Gastrocnemius medialis (tissue), 4 donors: ENCODE measurements around the gene MAGEF1.

ENCODE experiments used
- CTCF ChIP-seq, 5 experiments: fragments of 450-650 bp in 3 of 5; fragments of 200-600 bp in 2 of 5; sonication (generic) in 2 of 5; IDR thresholded peaks in 4 of 5; conservative IDR thresholded peaks in 1 of 5; 1 replicate in 4 of 5; 2 replicates in 1 of 5; pipeline ENCODE4 v1.5.1; 2016 to 2019; ENCODE audit warnings: antibody characterized with exemption in 5 of 5, mild to moderate bottlenecking in 3 of 5, moderate library complexity in 3 of 5
- POLR2A ChIP-seq, 2 donors: fragments of 450-650 bp; IDR thresholded peaks; one replicate each; pipeline ENCODE4 v1.6.1; 2017; ENCODE audit warnings: antibody characterized with exemption in 2 of 2, mild to moderate bottlenecking in 2 of 2, moderate library complexity in 2 of 2

DNA sequence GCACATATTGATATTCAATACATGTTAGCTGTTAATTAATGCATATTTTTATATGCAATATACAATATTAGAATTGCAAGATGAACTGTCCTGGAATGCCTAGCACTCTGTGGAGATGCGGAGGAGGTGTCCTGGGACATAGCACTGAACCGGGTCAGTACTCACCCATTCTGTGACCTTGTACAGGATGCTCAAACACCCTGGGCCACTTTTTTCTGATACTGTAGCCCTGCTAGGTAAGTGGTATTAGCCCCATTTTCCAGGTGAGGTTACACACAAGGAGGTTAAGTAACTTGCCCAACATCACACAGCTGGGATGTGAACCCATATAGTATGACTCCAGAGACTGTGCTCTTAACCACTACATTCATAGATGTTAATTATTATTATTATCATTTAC lies 1.7 kb upstream of the MAGEF1 start:
- TF ChIP-seq CTCF (IDR thresholded peaks at IDR 0.05 in 4 of 5, conservative IDR thresholded peaks at IDR 0.05 in 1 of 5) (no peak), POLR2A (IDR thresholded peaks at IDR 0.05) (no peak)
